HepG2 (cell line): ENCODE data around the gene SLC2A13. TPM values are rescaled to one million over a fixed set of nuclear protein-coding genes. Genes with fewer than 3 reads are reported as not detected.

Source experiments
- ATAC-seq: fragments of 200-7000 bp; cut with Tn5 transposase; 3 replicates; pipeline ENCODE4 v1.9.1; 2020; ENCODE audit warnings: mild to moderate bottlenecking, moderate library complexity
- BruUV-seq: library from RNA; stranded (reverse); fragments of 400-500 nt; replicated peaks from 2 replicates; lab custom pipeline; 2021; lab: Mats Ljungman, UMichigan
- CTCF ChIA-PET: fragments of 300-600 bp; formaldehyde crosslinking; extraction: SDS; loops from one replicate; lab custom pipeline; 2021; ENCODE audit warnings: low total read pairs, inconsistent platforms, low intra/inter-chr PET ratio; lab: Yijun Ruan, JAX
- POLR2A ChIA-PET: fragments of 350-600 bp; sonication (Branson Sonifier 250); formaldehyde crosslinking; loops from one replicate; lab custom pipeline; 2020; ENCODE audit warnings: antibody characterized with exemption, inconsistent platforms; lab: Yijun Ruan, JAX
- DNase-seq: peaks from one replicate; pipeline ENCODE4 v3.0.0-alpha.2; 2015; ENCODE audit warnings: low spot score
- FAIRE-seq: peaks from 3 replicates; lab custom pipeline; 2011; peaks lifted over from hg19 to GRCh38; lab: Jason Lieb, UNC
- H2AFZ ChIP-seq: one replicate; pipeline ENCODE4 v1.6.1; 2011; ENCODE audit warnings: low read length, inconsistent platforms
- H3K27ac ChIP-seq: fragments of 300-600 bp; 3 replicates; pipeline ENCODE4 v1.8.0; 2011; ENCODE audit warnings: mixed run types, mild to moderate bottlenecking, mixed read lengths, low read length, inconsistent platforms; ENCODE audit not compliant: insufficient read depth; ENCODE audit errors: extremely low read length
- H3K27me3 ChIP-seq, 2 experiments: fragments of 200-600 bp in 1 of 2; 2 replicates in 1 of 2; 3 replicates in 1 of 2; pipeline versions ENCODE4 v1.6.0 to v1.8.0; 2011; ENCODE audit warnings: low read length in 2 of 2, mild to moderate bottlenecking in 2 of 2, moderate library complexity in 2 of 2, inconsistent platforms in 1 of 2; ENCODE audit not compliant: insufficient read depth in 2 of 2, control insufficient read depth in 1 of 2
- H3K36me3 ChIP-seq, 2 experiments: fragments of 200-600 bp in 1 of 2; replicated peaks in 1 of 2; 2 replicates in 1 of 2; 3 replicates in 1 of 2; pipeline versions ENCODE4 v1.5.1 to v1.8.0; 2011; ENCODE audit warnings: low read length in 2 of 2, inconsistent platforms in 1 of 2; ENCODE audit not compliant: insufficient read depth in 2 of 2, control insufficient read depth in 1 of 2
- H3K4me1 ChIP-seq: 2 replicates; pipeline ENCODE4 v1.5.1; 2012; ENCODE audit warnings: low read length, inconsistent platforms; ENCODE audit not compliant: insufficient read depth
- H3K4me2 ChIP-seq: 2 replicates; pipeline ENCODE4 v1.6.0; 2011; ENCODE audit warnings: low read depth, low read length, inconsistent platforms
- H3K4me3 ChIP-seq, 3 experiments: fragments of 200-600 bp in 1 of 3; sonication (generic), shearing (Covaris generic) in 1 of 3; replicated peaks in 1 of 3; 2 replicates each; pipeline ENCODE4 v1.5.1; 2011 to 2016; ENCODE audit warnings: low read length in 3 of 3, inconsistent platforms in 2 of 3, low read depth in 2 of 3, mild to moderate bottlenecking in 2 of 3, control low read depth in 1 of 3, mixed read lengths in 1 of 3; ENCODE audit not compliant: insufficient read depth in 1 of 3
- H3K79me2 ChIP-seq: one replicate; pipeline ENCODE4 v1.6.1; 2011; ENCODE audit warnings: low read length, inconsistent platforms; ENCODE audit not compliant: insufficient read depth
- H3K9ac ChIP-seq: 2 replicates; pipeline ENCODE4 v1.6.0; 2011; ENCODE audit warnings: mild to moderate bottlenecking, low read depth, low read length, inconsistent platforms; ENCODE audit not compliant: insufficient read depth
- H3K9me3 ChIP-seq: 2 replicates; pipeline ENCODE4 v1.5.1; 2012; ENCODE audit warnings: mild to moderate bottlenecking, low read length
- H4K20me1 ChIP-seq: 2 replicates; pipeline ENCODE4 v1.6.0; 2011; ENCODE audit warnings: inconsistent platforms, mild to moderate bottlenecking, low read length, moderate library complexity; ENCODE audit not compliant: insufficient read depth
- CEBPB ChIP-seq: IDR thresholded peaks from 2 replicates; pipeline ENCODE4 v1.6.1; 2011; ENCODE audit warnings: low read depth, low read length, improper control_type of control experiment, borderline replicate concordance
- KMT2A ChIP-seq: sonication (generic); formaldehyde crosslinking; IDR thresholded peaks from 2 replicates; pipeline ENCODE4 v1.4.0; 2020; ENCODE audit warnings: missing genetic modification reagents
- MED8 ChIP-seq: sonication (generic); formaldehyde crosslinking; IDR thresholded peaks from 2 replicates; pipeline ENCODE4 v1.8.1; 2023; ENCODE audit warnings: mild to moderate bottlenecking, missing genetic modification reagents; ENCODE audit not compliant: insufficient replicate concordance
- MLLT10 ChIP-seq: sonication (generic); formaldehyde crosslinking; IDR thresholded peaks from 2 replicates; pipeline ENCODE4 v1.4.0; 2020; ENCODE audit warnings: missing genetic modification reagents
- STAT5B ChIP-seq: sonication (generic); formaldehyde crosslinking; IDR thresholded peaks from 2 replicates; pipeline ENCODE4 v1.4.0; 2020; ENCODE audit warnings: missing genetic modification reagents
- ZNF720 ChIP-seq: sonication (generic); formaldehyde crosslinking; IDR thresholded peaks from 2 replicates; pipeline ENCODE4 v1.4.0; 2020; ENCODE audit warnings: missing genetic modification reagents
- ZNF75D ChIP-seq: sonication (generic); formaldehyde crosslinking; IDR thresholded peaks from 2 replicates; pipeline ENCODE4 v1.8.1; 2023; ENCODE audit warnings: missing genetic modification reagents, mild to moderate bottlenecking, borderline replicate concordance
- WGBS: methylation state at CpG from one replicate; pipeline ENCODE4 v1.1.6; 2017; ENCODE audit warnings: low lambda C conversion rate; 5-methylcytosine and 5-hydroxymethylcytosine counted together
- in situ Hi-C: cut with HindIII; loops from 2 replicates; pipeline ENCODE4 v1.10.0; 2017; ENCODE audit warnings: low pct_unique_long_range_greater_than_20kb; ENCODE audit not compliant: extremely low pct_ligation_motif_present
- intact Hi-C: fragments of 100-400 bp; cut with micrococcal nuclease; formaldehyde crosslinking; loops from one replicate; pipeline ENCODE4 v1.10.0; 2022; ENCODE audit not compliant: unreplicated experiment
- polyA plus RNA-seq, 8 experiments: library from polyadenylated mRNA; depleted of rRNA in 3 of 8; stranded (reverse) in 7 of 8; unstranded in 1 of 8; fragments of >200 nt; fragmentation: Illumina TruSeq in 4 of 8; extraction: Trizol in 4 of 8; gene quantifications; 2 replicates each; pipeline versions ENCODE4 v1.2.1 to v1.2.3, GENCODE V29; 2011 to 2016; ENCODE audit warnings: low read depth in 4 of 8, missing spikeins in 1 of 8, mixed read lengths in 1 of 8; ENCODE audit not compliant: insufficient read depth in 1 of 8
- total RNA-seq, 5 experiments: library from RNA; depleted of rRNA; stranded (reverse); fragments of >200 nt; fragmentation: Illumina TruSeq; extraction: Trizol; gene quantifications; 2 replicates each; pipeline ENCODE4 v1.2.3, GENCODE V29; 2016; ENCODE audit warnings: low read depth in 1 of 5
- TF ChIP-seq, protein P1 (sequence below): sonication (generic); formaldehyde crosslinking; conservative IDR thresholded peaks from 2 replicates; pipeline ENCODE4 v1.8.0; 2022; ENCODE audit warnings: mild to moderate bottlenecking, moderate library complexity, missing genetic modification reagents
- TF ChIP-seq, protein P2 (sequence below): conservative IDR thresholded peaks from 2 replicates; pipeline ENCODE4 v1.6.1; 2018; ENCODE audit warnings: missing genetic modification reagents
- TF ChIP-seq, protein P3 (sequence below): sonication (generic); formaldehyde crosslinking; IDR thresholded peaks from 2 replicates; pipeline ENCODE4 v1.4.0; 2020; ENCODE audit warnings: missing genetic modification reagents
- TF ChIP-seq, protein P4 (sequence below): sonication (generic); formaldehyde crosslinking; IDR thresholded peaks from 2 replicates; pipeline ENCODE4 v1.4.0; 2020; ENCODE audit warnings: mild to moderate bottlenecking, missing genetic modification reagents
- TF ChIP-seq, protein P5 (sequence below): sonication (generic); formaldehyde crosslinking; IDR thresholded peaks from 2 replicates; pipeline ENCODE4 v1.4.0; 2020; ENCODE audit warnings: missing genetic modification reagents, mild to moderate bottlenecking, borderline replicate concordance

The SLC2A13 gene
- total and polyA plus RNA-seq, 2 of the 13 experiments (the other 11 are each of a cell fraction or from before 2014, with no cell fraction given) = 5.5 to 6.0 TPM

DNA sequence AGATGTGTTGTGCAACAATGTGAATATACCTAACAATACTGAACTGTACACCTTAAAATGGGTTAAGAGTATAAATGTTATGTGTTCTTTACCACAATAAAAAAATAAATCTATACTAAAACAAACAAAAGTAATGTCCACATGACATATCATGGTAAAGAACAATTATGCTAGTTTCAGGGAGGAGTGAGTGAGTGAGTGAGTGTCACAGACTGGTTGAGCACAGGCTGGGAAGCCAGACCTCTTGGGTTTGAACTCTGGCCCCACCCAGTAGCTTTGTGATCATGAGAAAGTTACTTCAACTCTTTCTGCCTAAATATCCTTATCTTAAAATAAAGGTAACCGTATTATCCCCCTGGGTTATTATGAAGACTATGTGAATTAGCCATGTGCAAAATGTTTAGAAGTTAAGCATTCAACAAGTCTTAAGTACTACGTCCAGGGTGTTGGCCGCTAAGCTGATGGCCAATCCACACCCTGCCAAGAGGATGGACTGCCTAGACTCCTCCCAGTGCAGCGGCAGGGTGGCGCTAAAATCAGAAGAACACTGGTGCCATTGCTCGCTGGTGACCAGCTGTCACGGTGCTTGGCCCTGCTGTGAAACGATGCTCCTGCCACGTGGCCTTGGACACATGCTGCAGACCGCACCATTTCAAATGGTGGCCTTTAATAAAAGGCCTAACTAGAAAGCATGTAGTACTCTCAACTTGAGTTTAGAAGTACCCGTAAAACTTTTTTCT, 7.3 kb downstream of the SLC2A13 start:
- Histone ChIP-seq H3K4me1 (peaks cover 34% of the 10 kb centered on the region), H3K27me3 (no peaks in the 10 kb centered on the region), H3K9ac (no peak overlapping the region), H2AFZ (no peak overlapping the region), H4K20me1 (no peaks in the 10 kb centered on the region), H3K9me3 (no peaks in the 10 kb centered on the region), H3K4me3 (no peak overlapping the region), H3K36me3 (no peaks in the 10 kb centered on the region), H3K27ac (no peak overlapping the region), H3K4me2 (no peak overlapping the region), H3K79me2 (no peaks in the 10 kb centered on the region)
- CTCF ChIA-PET = no interaction called here
- POLR2A ChIA-PET = no interaction called here
- intact Hi-C loops = no loop called here
- TF ChIP-seq MED8 (CRISPR knock-in tag) = no peak
- 0 out of 2 replicates have a peak, but pooled peaks have one; percentile 49 for TF ChIP-seq CEBPB
- no peak for TF ChIP-seq MLLT10
- TF ChIP-seq KMT2A (CRISPR knock-in tag) = no peak
- no peak for TF ChIP-seq ZNF720 (CRISPR knock-in tag)
- TF ChIP-seq, protein P1, sequence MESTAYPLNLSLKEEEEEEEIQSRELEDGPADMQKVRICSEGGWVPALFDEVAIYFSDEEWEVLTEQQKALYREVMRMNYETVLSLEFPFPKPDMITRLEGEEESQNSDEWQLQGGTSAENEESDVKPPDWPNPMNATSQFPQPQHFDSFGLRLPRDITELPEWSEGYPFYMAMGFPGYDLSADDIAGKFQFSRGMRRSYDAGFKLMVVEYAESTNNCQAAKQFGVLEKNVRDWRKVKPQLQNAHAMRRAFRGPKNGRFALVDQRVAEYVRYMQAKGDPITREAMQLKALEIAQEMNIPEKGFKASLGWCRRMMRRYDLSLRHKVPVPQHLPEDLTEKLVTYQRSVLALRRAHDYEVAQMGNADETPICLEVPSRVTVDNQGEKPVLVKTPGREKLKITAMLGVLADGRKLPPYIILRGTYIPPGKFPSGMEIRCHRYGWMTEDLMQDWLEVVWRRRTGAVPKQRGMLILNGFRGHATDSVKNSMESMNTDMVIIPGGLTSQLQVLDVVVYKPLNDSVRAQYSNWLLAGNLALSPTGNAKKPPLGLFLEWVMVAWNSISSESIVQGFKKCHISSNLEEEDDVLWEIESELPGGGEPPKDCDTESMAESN (CRISPR knock-in tag) = no peak
- no peak for TF ChIP-seq STAT5B (CRISPR knock-in tag)
- no peak for TF ChIP-seq ZNF75D (CRISPR knock-in tag)
- TF ChIP-seq, protein P2, sequence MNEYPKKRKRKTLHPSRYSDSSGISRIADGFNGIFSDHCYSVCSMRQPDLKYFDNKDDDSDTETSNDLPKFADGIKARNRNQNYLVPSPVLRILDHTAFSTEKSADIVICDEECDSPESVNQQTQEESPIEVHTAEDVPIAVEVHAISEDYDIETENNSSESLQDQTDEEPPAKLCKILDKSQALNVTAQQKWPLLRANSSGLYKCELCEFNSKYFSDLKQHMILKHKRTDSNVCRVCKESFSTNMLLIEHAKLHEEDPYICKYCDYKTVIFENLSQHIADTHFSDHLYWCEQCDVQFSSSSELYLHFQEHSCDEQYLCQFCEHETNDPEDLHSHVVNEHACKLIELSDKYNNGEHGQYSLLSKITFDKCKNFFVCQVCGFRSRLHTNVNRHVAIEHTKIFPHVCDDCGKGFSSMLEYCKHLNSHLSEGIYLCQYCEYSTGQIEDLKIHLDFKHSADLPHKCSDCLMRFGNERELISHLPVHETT (CRISPR knock-in tag) = no peak
- TF ChIP-seq, protein P3, sequence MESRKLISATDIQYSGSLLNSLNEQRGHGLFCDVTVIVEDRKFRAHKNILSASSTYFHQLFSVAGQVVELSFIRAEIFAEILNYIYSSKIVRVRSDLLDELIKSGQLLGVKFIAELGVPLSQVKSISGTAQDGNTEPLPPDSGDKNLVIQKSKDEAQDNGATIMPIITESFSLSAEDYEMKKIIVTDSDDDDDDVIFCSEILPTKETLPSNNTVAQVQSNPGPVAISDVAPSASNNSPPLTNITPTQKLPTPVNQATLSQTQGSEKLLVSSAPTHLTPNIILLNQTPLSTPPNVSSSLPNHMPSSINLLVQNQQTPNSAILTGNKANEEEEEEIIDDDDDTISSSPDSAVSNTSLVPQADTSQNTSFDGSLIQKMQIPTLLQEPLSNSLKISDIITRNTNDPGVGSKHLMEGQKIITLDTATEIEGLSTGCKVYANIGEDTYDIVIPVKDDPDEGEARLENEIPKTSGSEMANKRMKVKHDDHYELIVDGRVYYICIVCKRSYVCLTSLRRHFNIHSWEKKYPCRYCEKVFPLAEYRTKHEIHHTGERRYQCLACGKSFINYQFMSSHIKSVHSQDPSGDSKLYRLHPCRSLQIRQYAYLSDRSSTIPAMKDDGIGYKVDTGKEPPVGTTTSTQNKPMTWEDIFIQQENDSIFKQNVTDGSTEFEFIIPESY = peak; percentile 55; the same call in 1 of the 2 replicates
- TF ChIP-seq, protein P4, sequence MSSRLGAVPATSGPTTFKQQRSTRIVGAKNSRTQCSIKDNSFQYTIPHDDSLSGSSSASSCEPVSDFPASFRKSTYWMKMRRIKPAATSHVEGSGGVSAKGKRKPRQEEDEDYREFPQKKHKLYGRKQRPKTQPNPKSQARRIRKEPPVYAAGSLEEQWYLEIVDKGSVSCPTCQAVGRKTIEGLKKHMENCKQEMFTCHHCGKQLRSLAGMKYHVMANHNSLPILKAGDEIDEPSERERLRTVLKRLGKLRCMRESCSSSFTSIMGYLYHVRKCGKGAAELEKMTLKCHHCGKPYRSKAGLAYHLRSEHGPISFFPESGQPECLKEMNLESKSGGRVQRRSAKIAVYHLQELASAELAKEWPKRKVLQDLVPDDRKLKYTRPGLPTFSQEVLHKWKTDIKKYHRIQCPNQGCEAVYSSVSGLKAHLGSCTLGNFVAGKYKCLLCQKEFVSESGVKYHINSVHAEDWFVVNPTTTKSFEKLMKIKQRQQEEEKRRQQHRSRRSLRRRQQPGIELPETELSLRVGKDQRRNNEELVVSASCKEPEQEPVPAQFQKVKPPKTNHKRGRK (CRISPR knock-in tag) = no peak
- TF ChIP-seq, protein P5, sequence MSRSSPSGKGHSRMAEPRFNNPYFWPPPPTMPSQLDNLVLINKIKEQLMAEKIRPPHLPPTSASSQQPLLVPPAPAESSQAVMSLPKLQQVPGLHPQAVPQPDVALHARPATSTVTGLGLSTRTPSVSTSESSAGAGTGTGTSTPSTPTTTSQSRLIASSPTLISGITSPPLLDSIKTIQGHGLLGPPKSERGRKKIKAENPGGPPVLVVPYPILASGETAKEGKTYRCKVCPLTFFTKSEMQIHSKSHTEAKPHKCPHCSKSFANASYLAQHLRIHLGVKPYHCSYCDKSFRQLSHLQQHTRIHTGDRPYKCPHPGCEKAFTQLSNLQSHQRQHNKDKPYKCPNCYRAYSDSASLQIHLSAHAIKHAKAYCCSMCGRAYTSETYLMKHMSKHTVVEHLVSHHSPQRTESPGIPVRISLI (CRISPR knock-in tag) = no peak
- no TSS peak for BruUV-seq
- in situ Hi-C loops = no loop called here
- WGBS = 94% methylated on average over 7 of the region's 11 CpGs
- ATAC-seq (no peak), FAIRE-seq (no peak), DNase-seq (no peak)
